SJSA1 (cell line): Measurements from ENCODE around the gene GNG12. TPM values are rescaled to one million over a fixed set of nuclear protein-coding genes. Genes with fewer than 3 reads are reported as not detected.

Experiments used
- DNase-seq, 2 experiments: peaks; one replicate each; pipeline ENCODE4 v3.0.0-alpha.2; 2015 to 2020; ENCODE audit warnings: low spot score in 2 of 2, low read depth in 1 of 2
- H3K27ac ChIP-seq: fragments of 250-450 bp; sonication (Bioruptor Pico); 2 replicates; pipeline ENCODE4 v1.5.1; 2020; ENCODE audit warnings: mild to moderate bottlenecking, moderate library complexity
- H3K27me3 ChIP-seq: fragments of 250-450 bp; sonication (Bioruptor Pico); replicated peaks from 2 replicates; pipeline ENCODE4 v1.5.1; 2020; ENCODE audit warnings: mild to moderate bottlenecking, moderate library complexity
- H3K36me3 ChIP-seq: fragments of 250-450 bp; sonication (Bioruptor Pico); 2 replicates; pipeline ENCODE4 v1.5.1; 2020; ENCODE audit warnings: mild to moderate bottlenecking
- H3K4me1 ChIP-seq: fragments of 250-450 bp; sonication (Bioruptor Pico); replicated peaks from 2 replicates; pipeline ENCODE4 v1.6.1; 2021; ENCODE audit warnings: mild to moderate bottlenecking
- H3K4me3 ChIP-seq: fragments of 250-450 bp; sonication (Bioruptor Pico); 2 replicates; pipeline ENCODE4 v1.5.1; 2020; ENCODE audit warnings: mild to moderate bottlenecking
- H3K9me3 ChIP-seq: fragments of 250-450 bp; sonication (Bioruptor Pico); replicated peaks from 2 replicates; pipeline ENCODE4 v1.5.1; 2020; ENCODE audit warnings: mild to moderate bottlenecking
- total RNA-seq: library from RNA; depleted of rRNA; stranded (reverse); fragments of >200 nt; shearing (Covaris generic); gene quantifications from 2 replicates; pipeline ENCODE4 v1.2.3, GENCODE V29; 2014

Gene GNG12
- total RNA-seq, 1 experiment from 2014 or later, result 330 TPM

DNA sequence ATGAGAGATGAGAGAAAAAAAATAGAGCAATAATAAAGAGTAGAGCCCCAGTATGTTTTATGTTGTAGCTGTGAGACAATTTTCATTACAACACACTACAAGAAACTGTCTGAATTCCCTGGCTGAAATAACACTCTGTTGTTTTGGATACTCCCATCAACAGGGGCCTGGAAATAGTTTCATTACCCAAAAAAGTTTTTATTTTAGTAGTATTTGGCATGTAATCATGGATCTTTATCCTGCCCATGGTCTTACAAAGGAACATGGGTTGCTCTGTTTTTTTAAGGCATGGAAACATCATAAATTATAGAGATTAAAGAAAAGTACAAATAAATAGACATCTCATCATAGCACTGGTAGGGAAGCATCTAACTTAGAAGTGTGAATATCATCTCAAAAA is 56.3 kb downstream of the GNG12 start:
- Histone ChIP-seq H3K4me1 (peaks cover 38% of the 10 kb centered on the region), H3K4me3 (no peak overlapping the region), H3K27ac (peak overlapping the region; percentile 66), H3K27me3 (no peaks in the 10 kb centered on the region), H3K9me3 (no peaks in the 10 kb centered on the region), H3K36me3 (peaks cover 47% of the 10 kb centered on the region)
- no peak for DNase-seq

DNA sequence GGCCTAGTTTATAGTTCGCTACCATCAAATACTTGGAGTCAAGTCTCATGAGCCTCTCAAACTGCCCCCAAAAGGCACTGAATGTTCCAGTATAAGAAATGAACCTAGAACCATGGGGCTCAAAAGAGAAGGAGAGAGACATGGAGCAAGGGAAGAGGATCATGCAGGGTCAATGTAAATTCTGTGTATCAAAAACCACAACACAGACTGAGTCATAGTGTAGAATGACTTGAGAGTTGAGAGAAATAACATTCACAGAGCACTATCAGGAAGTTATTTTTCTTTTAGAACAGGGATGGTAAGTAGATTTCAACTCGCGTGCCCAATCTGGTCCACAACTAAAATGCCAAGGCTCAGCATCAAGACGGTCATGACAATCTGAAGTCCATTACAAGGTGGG is 59.8 kb downstream of the GNG12 start:
- no peaks in the 10 kb centered on the region for H3K9me3 ChIP-seq
- H3K4me1 ChIP-seq, result peaks cover 47% of the 10 kb centered on the region
- DNase-seq, result no peak
- H3K27me3 ChIP-seq, result no peaks in the 10 kb centered on the region
- peaks cover 74% of the 10 kb centered on the region for H3K36me3 ChIP-seq
- no peak overlapping the region for H3K27ac ChIP-seq
- no peak overlapping the region for H3K4me3 ChIP-seq

DNA sequence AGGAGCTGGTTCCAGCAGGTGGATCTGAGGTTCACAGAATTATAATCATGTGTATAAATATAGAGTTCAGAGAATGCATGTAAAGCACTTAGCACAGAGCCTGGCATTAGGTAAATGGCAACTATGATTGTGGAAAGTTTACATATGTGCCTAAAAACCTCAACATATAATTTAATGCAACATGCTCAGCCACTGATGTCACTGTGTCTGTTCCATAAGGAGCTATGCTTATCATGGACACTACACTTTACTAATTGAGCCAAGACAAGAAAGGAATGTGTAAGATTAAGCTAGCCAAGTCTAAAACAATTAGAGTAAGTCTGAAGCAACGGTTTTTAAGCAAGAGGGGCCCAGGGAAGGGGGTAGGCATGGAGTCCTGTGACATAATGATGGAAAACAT is 61.5 kb downstream of the GNG12 start:
- no peak overlapping the region for H3K4me3 ChIP-seq
- no peaks in the 10 kb centered on the region for H3K27me3 ChIP-seq
- DNase-seq, result no peak
- H3K9me3 ChIP-seq, result no peaks in the 10 kb centered on the region
- H3K27ac ChIP-seq, result no peak overlapping the region
- H3K36me3 ChIP-seq, result peaks cover 81% of the 10 kb centered on the region
- peaks cover 46% of the 10 kb centered on the region for H3K4me1 ChIP-seq

DNA sequence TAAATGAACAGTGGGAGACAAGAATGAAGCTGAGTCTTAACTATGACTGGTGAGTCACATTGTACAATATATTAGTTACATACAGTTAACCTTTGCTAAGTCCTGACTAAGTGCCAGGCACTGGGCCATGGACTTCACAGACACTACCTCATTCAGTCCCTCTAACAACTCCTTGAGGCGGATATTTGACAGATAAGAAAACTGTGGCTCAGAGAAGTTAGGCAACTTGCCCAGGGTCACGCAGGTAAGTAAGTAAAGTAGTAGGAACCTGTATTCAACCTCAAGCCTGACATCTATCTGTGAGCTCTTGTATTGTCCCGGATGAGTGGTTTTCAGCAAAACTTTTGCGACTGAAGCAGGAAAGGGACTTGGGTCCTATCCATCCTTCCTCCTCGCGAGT is 62.1 kb downstream of the GNG12 start:
- H3K27ac ChIP-seq, result no peak overlapping the region
- H3K9me3 ChIP-seq, result no peaks in the 10 kb centered on the region
- H3K4me3 ChIP-seq, result no peak overlapping the region
- H3K36me3 ChIP-seq, result peaks cover 75% of the 10 kb centered on the region
- H3K27me3 ChIP-seq, result no peaks in the 10 kb centered on the region
- peaks cover 47% of the 10 kb centered on the region for H3K4me1 ChIP-seq
- no peak for DNase-seq

DNA sequence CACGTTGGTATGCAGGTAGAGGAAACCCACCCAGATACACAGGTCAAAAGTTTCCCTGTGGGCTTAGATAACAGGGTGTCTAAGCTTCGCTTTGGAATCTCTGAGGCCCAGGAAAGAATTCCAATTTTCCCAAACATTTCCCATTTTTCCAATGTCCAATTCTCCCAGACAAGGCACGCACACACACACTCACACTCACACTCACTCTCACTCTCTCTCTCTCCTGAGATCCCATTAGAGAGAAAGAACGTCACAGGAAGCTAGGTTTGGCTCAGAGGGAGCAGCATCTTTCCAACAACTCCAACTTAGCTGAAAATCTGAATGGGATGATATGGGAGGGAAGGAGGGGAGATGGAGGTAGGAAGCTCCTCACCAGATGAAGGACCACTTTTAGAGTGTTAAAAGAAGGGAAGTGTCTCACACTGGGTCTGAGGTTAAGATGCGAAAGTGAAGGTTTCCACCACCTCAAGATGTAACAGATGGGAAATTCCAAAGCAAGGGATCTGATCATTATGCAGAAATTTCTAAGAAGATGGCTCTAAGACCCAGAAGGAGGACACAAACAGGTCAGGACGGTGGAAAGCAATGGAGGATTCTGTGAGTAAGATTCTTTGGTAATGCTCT is 63.5 kb downstream of the GNG12 start:
- Histone ChIP-seq H3K27ac (no peak overlapping the region), H3K9me3 (no peaks in the 10 kb centered on the region), H3K36me3 (peaks cover 61% of the 10 kb centered on the region), H3K27me3 (no peaks in the 10 kb centered on the region), H3K4me3 (no peak overlapping the region), H3K4me1 (peaks cover 54% of the 10 kb centered on the region)
- no peak for DNase-seq

DNA sequence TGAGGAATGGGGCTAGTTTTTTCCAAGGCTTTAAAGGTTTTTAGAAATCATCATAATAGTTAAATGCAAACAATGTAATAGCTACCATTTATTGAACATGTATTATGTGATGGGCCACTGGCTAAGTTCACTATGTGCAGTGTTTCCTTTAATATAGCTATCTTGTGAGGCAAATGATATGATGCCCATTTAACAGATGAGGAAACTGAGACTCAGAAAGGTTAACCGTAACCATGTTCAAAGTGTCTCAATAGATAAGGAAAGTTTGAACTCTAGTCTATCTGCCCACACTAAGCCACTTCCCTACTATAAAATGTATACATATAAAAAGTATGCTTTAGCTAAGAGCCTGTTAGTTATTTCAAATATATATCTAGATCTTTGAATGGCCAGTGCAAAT is 64.8 kb downstream of the GNG12 start:
- Histone ChIP-seq H3K27ac (no peak overlapping the region), H3K4me1 (peaks cover 43% of the 10 kb centered on the region), H3K9me3 (no peaks in the 10 kb centered on the region), H3K36me3 (peaks cover 57% of the 10 kb centered on the region), H3K27me3 (no peaks in the 10 kb centered on the region), H3K4me3 (no peak overlapping the region)
- no peak for DNase-seq

DNA sequence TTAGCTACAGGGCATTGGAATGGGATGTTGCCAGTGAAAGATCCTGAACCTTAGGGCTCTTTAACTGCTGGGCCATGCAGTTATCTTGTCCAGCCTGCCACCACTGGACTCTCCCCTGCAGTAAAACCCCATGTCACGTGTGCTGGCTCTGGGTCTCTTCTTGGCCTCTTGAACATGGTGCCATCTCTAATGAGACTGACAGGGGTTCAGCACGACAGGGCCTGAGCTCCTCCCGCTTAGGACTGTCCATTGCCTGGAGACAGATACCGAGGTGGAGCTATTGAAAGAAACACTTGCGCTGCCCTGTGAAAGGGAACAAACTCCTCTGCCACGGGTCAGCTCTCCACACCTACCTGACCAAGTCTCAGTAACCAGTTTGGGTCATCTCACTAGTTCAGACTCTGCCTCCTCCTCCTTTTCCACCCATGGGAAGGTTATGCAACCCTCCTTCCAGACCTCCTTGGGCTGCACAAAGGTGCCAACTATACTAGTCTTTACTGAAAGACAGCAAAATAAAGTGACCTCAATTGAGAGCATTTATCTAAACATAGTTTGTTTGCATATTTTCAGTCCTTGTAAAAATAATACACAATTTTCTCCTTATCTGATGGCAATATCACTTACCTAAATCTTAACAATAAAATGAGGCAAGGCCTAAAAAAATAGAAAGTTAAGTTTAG is 66.0 kb downstream of the GNG12 start:
- peak overlapping the region; percentile 63 for H3K27ac ChIP-seq
- peaks cover 40% of the 10 kb centered on the region for H3K4me1 ChIP-seq

DNA sequence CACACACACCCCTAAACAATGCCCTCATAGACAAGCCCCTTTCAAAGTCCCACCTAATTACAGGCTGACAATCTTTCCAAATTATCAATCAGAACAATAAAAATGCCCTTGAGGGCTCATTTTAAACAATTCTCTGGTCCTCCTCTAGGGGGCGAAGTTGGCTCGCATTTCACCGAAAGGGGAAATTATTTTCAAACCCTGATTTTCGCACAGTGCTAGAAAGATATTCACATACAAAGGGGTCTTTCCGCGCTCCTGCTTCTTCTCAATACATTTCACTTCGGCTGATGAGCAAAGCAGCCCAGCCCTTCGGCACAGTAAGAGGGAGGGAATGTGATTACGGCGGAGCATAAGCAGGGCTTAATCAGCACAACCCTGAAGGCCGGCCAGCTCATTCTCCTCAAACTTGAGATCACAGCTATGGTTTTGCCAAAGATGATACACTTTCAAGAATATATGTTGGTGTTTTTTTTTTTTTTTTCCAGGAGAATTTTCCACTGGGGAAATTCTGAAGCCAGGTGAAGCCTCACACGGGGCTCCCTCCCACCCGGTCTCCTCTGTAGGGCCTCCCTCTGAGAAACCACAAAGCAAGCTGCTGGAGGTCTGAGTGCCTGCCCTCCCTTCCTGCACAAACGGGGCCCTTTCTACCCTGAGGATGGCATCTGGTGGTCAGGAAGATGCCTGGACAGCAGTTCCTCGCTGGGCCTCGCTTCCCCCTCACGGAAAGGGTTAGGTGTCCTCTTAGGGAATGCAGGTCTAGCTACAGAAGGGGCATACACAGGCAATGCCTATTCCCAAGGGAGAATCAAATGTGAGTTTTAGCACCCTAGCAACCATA is 66.9 kb downstream of the GNG12 start:
- DNase-seq, result peak; percentile 71 to 88

More for the DNA sequence above, 66.0 kb downstream of the GNG12 start:
- H3K9me3 ChIP-seq, result no peaks in the 10 kb centered on the region
- H3K27me3 ChIP-seq, result no peaks in the 10 kb centered on the region
- peak in 1 of 2 experiments; percentile 29 for DNase-seq
- H3K36me3 ChIP-seq, result peaks cover 46% of the 10 kb centered on the region
- H3K4me3 ChIP-seq, result no peak overlapping the region

DNA sequence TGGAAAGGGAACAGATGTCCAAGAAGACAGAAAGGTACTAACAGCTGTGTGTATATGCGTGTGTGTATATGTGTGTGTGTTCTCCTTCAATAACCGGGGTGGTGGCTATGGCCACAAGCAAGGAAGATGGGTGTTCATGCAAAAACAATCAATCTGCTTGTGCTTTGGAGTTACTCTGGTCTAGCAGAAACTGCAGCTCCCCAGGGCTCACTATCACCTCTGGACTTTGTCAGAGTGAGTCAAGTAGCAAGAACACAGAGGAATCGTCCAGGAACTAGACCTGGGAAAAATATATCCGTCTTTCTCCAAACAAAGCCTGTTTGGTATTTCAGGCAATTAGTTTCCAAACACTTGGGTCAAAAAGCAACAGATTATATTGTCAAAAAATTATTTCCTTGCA is 68.6 kb downstream of the GNG12 start:
- Histone ChIP-seq H3K4me3 (no peak overlapping the region), H3K27ac (no peak overlapping the region), H3K36me3 (peaks cover 24% of the 10 kb centered on the region), H3K4me1 (peaks cover 40% of the 10 kb centered on the region), H3K9me3 (no peaks in the 10 kb centered on the region), H3K27me3 (no peaks in the 10 kb centered on the region)
- DNase-seq, result no peak

More for the DNA sequence above, 66.9 kb downstream of the GNG12 start:
- H3K27me3 ChIP-seq, result no peaks in the 10 kb centered on the region
- peak overlapping the region; percentile 5; the same call in 1 of the 2 replicates for H3K4me3 ChIP-seq
- peaks cover 40% of the 10 kb centered on the region for H3K36me3 ChIP-seq
- peaks cover 34% of the 10 kb centered on the region for H3K4me1 ChIP-seq
- H3K9me3 ChIP-seq, result no peaks in the 10 kb centered on the region
- H3K27ac ChIP-seq, result peak overlapping the region; percentile 63

DNA sequence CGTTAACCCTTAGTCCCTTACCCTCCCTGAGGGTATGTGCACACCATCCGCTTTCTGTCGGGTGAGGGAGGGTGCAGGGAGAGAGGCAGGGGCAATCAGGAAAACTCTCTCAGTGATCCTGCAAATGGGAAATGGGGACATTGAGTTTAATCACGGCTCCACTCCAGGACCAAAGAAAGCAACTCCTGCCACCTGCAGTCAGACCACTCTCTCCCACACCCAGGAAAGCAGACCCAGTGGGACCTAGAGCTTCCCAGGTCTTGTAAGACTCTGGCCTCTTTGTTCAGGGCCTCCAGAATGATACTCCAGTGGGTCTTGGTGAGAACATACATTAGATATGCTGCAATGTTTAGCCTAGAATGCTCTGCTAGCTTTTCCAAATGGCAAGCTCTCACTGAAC is 71.5 kb downstream of the GNG12 start:
- H3K9me3 ChIP-seq, result no peaks in the 10 kb centered on the region
- peaks cover 9% of the 10 kb centered on the region for H3K36me3 ChIP-seq
- no peak overlapping the region for H3K4me3 ChIP-seq
- H3K27me3 ChIP-seq, result no peaks in the 10 kb centered on the region
- peaks cover 33% of the 10 kb centered on the region for H3K4me1 ChIP-seq
- DNase-seq, result no peak
- no peak overlapping the region for H3K27ac ChIP-seq

DNA sequence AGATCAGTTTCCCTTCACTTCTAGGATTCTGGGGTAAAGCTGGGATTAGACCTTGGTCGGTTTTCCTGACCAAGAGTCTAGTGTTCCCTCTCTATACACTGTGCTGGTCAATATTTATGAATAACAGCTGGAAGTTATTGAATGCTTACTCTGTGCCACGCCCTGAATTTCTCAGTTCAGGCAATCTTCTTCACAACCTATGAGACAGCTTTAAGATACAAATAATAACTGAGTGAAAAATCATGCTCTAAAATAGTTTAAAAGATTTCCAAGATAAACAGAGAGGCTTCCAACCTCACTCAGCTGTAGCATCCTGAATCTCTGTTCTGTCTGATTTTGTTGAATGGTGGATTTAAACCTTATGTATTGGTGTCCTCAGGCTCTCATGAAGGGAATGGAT is 72.2 kb downstream of the GNG12 start:
- no peak overlapping the region for H3K27ac ChIP-seq

DNA sequence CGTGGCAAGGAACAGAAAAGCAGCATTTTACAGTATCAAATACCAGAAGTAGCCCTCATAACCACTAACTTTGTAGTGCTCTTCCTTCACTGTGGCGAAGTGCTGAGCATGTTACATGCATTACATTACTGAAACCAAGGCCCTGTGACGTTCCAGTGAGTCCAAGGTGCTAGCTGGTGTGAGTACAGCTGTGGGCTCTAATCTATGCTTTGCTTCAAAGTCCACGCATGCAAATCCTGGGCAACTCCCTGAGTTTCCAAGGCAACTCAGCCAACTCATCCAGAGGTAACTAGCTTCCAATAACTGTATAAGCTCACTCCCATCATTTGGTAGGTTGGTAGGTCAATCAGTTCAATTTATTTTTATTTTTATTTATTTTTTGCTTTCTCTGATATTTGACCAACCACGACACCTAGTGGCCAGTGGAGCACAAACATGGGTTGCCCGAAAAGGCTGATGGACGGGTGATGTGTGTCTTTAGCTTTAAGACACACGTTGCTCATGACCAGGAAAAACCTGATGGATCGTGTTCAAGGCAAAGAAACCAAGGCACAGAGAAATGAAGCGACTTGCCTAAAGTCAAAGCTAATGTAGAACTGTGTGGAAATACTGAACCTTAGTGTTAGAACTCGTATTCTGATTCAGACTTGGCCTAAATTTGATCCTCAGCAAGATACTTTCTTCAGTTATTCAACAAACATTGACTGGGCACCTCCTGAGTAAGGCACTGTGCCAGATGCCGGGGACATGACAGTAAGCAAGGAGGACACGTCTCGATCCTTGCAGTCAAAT is 73.0 kb downstream of the GNG12 start:
- DNase-seq, result peak; percentile 67 to 78
- Histone ChIP-seq H3K4me1 (peaks cover 33% of the 10 kb centered on the region), H3K27ac (peak overlapping the region; percentile 27), H3K27me3 (no peaks in the 10 kb centered on the region), H3K4me3 (no peak overlapping the region), H3K36me3 (peaks cover 9% of the 10 kb centered on the region), H3K9me3 (no peaks in the 10 kb centered on the region)

More for the DNA sequence above, 72.2 kb downstream of the GNG12 start:
- H3K9me3 ChIP-seq, result no peaks in the 10 kb centered on the region
- DNase-seq, result no peak
- H3K4me1 ChIP-seq, result peaks cover 31% of the 10 kb centered on the region
- H3K36me3 ChIP-seq, result peaks cover 9% of the 10 kb centered on the region
- H3K4me3 ChIP-seq, result no peak overlapping the region
- H3K27me3 ChIP-seq, result no peaks in the 10 kb centered on the region

DNA sequence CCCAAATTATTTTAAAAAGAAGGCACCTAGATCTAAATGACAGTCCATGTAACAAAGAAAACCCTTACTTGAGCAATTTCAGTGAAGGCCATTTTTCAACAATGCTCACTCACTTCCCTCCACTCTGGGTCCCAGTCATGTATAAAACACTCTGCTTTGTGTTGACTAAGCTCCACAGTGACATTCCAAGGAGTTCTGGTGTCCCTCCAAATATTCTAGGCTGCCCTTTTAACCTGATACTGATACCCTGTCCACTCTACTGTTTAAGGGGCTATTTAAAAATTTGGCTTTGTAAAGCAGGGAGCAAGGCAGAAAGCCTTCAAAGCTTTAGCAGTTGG is 73.6 kb downstream of the GNG12 start:
- Histone ChIP-seq H3K4me3 (no peak overlapping the region), H3K27ac (peak overlapping the region; percentile 27)
- peak in 1 of 2 experiments; percentile 38 for DNase-seq

More for the DNA sequence above, 73.6 kb downstream of the GNG12 start:
- H3K4me1 ChIP-seq, result peaks cover 39% of the 10 kb centered on the region
- peaks cover 14% of the 10 kb centered on the region for H3K36me3 ChIP-seq
- H3K27me3 ChIP-seq, result no peaks in the 10 kb centered on the region
- no peaks in the 10 kb centered on the region for H3K9me3 ChIP-seq
